Caco-2 (cell line): ENCODE data around the gene EIF4G2. TPM values are rescaled to one million over a fixed set of nuclear protein-coding genes. Genes with fewer than 3 reads are reported as not detected.

ENCODE experiments used
- Bru-seq: library from RNA; stranded (reverse); fragments of 400-500 nt; gene quantifications from one replicate; lab custom pipeline; 2021; lab: Mats Ljungman, UMichigan
- BruChase-seq, 2 experiments: library from RNA; stranded (reverse); fragments of 400-500 nt; gene quantifications; one replicate each; lab custom pipeline; 2021; lab: Mats Ljungman, UMichigan
- BruUV-seq: library from RNA; stranded (reverse); fragments of 400-500 nt; replicated peaks from 2 replicates; lab custom pipeline; 2021; lab: Mats Ljungman, UMichigan
- CTCF ChIA-PET: fragments of 300-600 bp; sonication (Branson Sonifier 250); formaldehyde crosslinking; loops from one replicate; lab custom pipeline; 2022; ENCODE audit warnings: antibody characterized with exemption; lab: Charles Lee
- POLR2A ChIA-PET: fragments of 300-600 bp; sonication (Branson Sonifier 250); formaldehyde crosslinking; loops from one replicate; lab custom pipeline; 2022; ENCODE audit warnings: antibody characterized with exemption; lab: Charles Lee
- DNase-seq, 2 experiments: peaks; one replicate each; pipeline versions ENCODE4 v3.0.0 to v3.0.0-alpha.2; 2020 to 2022
- H3K27me3 ChIP-seq: replicated peaks from 2 replicates; pipeline ENCODE4 v1.6.0; 2011; ENCODE audit warnings: low read length; ENCODE audit not compliant: control insufficient read depth, insufficient read depth
- H3K36me3 ChIP-seq: 2 replicates; pipeline ENCODE4 v1.5.1; 2011; ENCODE audit warnings: low read length; ENCODE audit not compliant: control insufficient read depth, insufficient read depth
- H3K4me1 ChIP-seq: fragments of 250-450 bp; sonication (Bioruptor Pico); 2 replicates; pipeline ENCODE4 v1.5.1; 2020; ENCODE audit warnings: mild to moderate bottlenecking
- H3K4me3 ChIP-seq: 2 replicates; pipeline ENCODE4 v1.5.1; 2011; ENCODE audit warnings: low read depth, mild to moderate bottlenecking, control low read depth, low read length
- H3K9me3 ChIP-seq: fragments of 250-450 bp; sonication (Bioruptor Pico); 2 replicates; pipeline ENCODE4 v1.5.1; 2020; ENCODE audit warnings: mild to moderate bottlenecking, moderate library complexity
- H3K27ac Mint-ChIP-seq: one replicate; pipeline ENCODE4 v1.8.0; 2022; ENCODE audit warnings: mixed read lengths; ENCODE audit not compliant: unreplicated experiment
- H3K27me3 Mint-ChIP-seq: one replicate; pipeline ENCODE4 v1.8.0; 2022; ENCODE audit warnings: mixed read lengths; ENCODE audit not compliant: insufficient read depth, unreplicated experiment
- H3K36me3 Mint-ChIP-seq: one replicate; pipeline ENCODE4 v1.8.0; 2022; ENCODE audit warnings: mild to moderate bottlenecking, mixed read lengths; ENCODE audit not compliant: insufficient read depth, unreplicated experiment
- H3K4me1 Mint-ChIP-seq: one replicate; pipeline ENCODE4 v1.8.0; 2022; ENCODE audit warnings: low read depth, mixed read lengths; ENCODE audit not compliant: unreplicated experiment
- H3K4me3 Mint-ChIP-seq: one replicate; pipeline ENCODE4 v1.8.0; 2022; ENCODE audit warnings: mild to moderate bottlenecking, moderate library complexity, mixed read lengths; ENCODE audit not compliant: unreplicated experiment
- H3K9me3 Mint-ChIP-seq: one replicate; pipeline ENCODE4 v1.8.0; 2022; ENCODE audit warnings: mixed read lengths; ENCODE audit not compliant: unreplicated experiment
- CTCF ChIP-seq, 2 experiments: fragments of 200-600 bp in 1 of 2; IDR thresholded peaks; 1 replicate in 1 of 2; 2 replicates in 1 of 2; pipeline versions ENCODE4 v1.5.1 to v1.8.0; 2011 to 2022; ENCODE audit warnings: antibody characterized with exemption in 1 of 2, control low read depth in 1 of 2, inconsistent platforms in 1 of 2, low read depth in 1 of 2, low read length in 1 of 2, mild to moderate bottlenecking in 1 of 2, moderate library complexity in 1 of 2; ENCODE audit not compliant: insufficient read depth in 1 of 2, severe bottlenecking in 1 of 2, unreplicated experiment in 1 of 2
- intact Hi-C: fragments of 100-400 bp; cut with micrococcal nuclease; formaldehyde crosslinking; loops from one replicate; pipeline ENCODE4 v1.10.0; 2022; ENCODE audit not compliant: unreplicated experiment
- long read RNA-seq: library from polyadenylated mRNA; stranded (forward); transcript quantifications from one replicate; pipeline ENCODE4 v2.0.0, GENCODE V29; 2022
- total RNA-seq: library from RNA; stranded (reverse); gene quantifications from 2 replicates; pipeline ENCODE4 v1.2.3, GENCODE V29; 2022

EIF4G2 gene
- 1,233 and 1,287 TPM in 2 replicates for total RNA-seq
- Bru-seq, nascent RNA = percentile 100 among the genes with signal in this experiment
- BruChase-seq, experiment 1, labeled RNA remaining after a 2-hour chase = percentile 100 among the genes with signal in this experiment
- percentile 100 among the genes with signal in this experiment for BruChase-seq, experiment 2, labeled RNA remaining after a 6-hour chase
- long read RNA-seq, transcript EIF4G2-202 (21 exons, 3,346 nt) = minor isoform, 365 of 3,457 reads
- long read RNA-seq, transcript EIF4G2-205 (21 exons, 3,654 nt) = minor isoform, 7 of 3,457 reads
- long read RNA-seq, transcript EIF4G2-201 (22 exons, 3,978 nt) = major isoform, 2,658 of 3,457 reads
- long read RNA-seq, partial matches to known transcripts = 152 of 3,457 reads
- long read RNA-seq, other reads (novel, unspliced or antisense) = 272 of 3,457 reads

GRCh38 chr11:10808553-10809372 lies at the start of gene EIF4G2:
TSS of gene EIF4G2 (minus strand) at chr11:10808926.
- Histone ChIP-seq H3K4me1 (peaks cover 11% of the 10 kb centered on the region), H3K4me3 (peak within 1 kb of the TSS; percentile 92), H3K27me3 (no peaks in the 10 kb centered on the region), H3K36me3 (peaks cover 6% of the 10 kb centered on the region), H3K9me3 (no peaks in the 10 kb centered on the region)
- intact Hi-C loops = loop anchor here (1.0 to 5.0 kb wide), 5 partner anchors 35 to 122 kb away; partner anchors contain the start of genes CTR9 and ZBED5
- peak within 1 kb of the TSS; percentile 98 for H3K4me3 Mint-ChIP-seq
- peak within 1 kb of the TSS; percentile 97 for H3K27ac Mint-ChIP-seq
- BruUV-seq = no TSS peak
- H3K4me1 Mint-ChIP-seq = peaks cover 11% of the 10 kb centered on the region
- H3K9me3 Mint-ChIP-seq = no peaks in the 10 kb centered on the region
- CTCF ChIA-PET = interaction anchor here (0.6 to 3.6 kb wide), 15 partner anchors 16 to 125 kb away, joined by 3 to 28 read pairs (median 7); partner anchors contain the start of gene ZBED5
- H3K27me3 Mint-ChIP-seq = no peaks in the 10 kb centered on the region
- peaks cover 59% of the 10 kb centered on the region for H3K36me3 Mint-ChIP-seq
- TF ChIP-seq CTCF (IDR thresholded peaks at IDR 0.05; ENCODE audit: insufficient read depth in 1 of 2, low read depth in 1 of 2, low read length in 1 of 2, severe bottlenecking in 1 of 2, unreplicated experiment in 1 of 2) = no peak
- DNase-seq = peak; percentile 98 to 99
- POLR2A ChIA-PET = interaction anchor here (0.6 to 3.5 kb wide), 44 partner anchors 10 to 1201 kb away, joined by 3 to 174 read pairs (median 7); partner anchors contain the start of genes ADM, AMPD3, CTR9 and RNF141

GRCh38 chr11:10857709-10858438 lies 49.1 kb upstream of the EIF4G2 start, which contains the start of gene ZBED5:
TSS of gene ZBED5 (minus strand) at chr11:10858053. CDS start at chr11:10854945, 3,108 bp downstream.
- ChIA-PET CTCF (interaction anchor here (0.7 to 3.1 kb wide), 10 partner anchors 20 to 170 kb away, joined by 3 to 25 read pairs (median 4); partner anchors contain the start of gene EIF4G2), POLR2A (interaction anchor here (0.5 to 3.3 kb wide), 17 partner anchors 9 to 985 kb away, joined by 3 to 174 read pairs (median 4); partner anchors contain the start of genes ADM, CTR9 and EIF4G2)
- Mint-ChIP-seq H3K9me3 (no peaks in the 10 kb centered on the region), H3K4me1 (peaks cover 13% of the 10 kb centered on the region), H3K36me3 (peaks cover 41% of the 10 kb centered on the region), H3K4me3 (peak within 1 kb of the TSS; percentile 97), H3K27me3 (no peaks in the 10 kb centered on the region), H3K27ac (peak within 1 kb of the TSS; percentile 96)
- no peaks in the 10 kb centered on the region for H3K27me3 ChIP-seq
- intact Hi-C loops = loop anchor here (1.0 kb wide), 4 partner anchors 15 to 73 kb away; no protein-coding TSS in a partner anchor
- peak; percentile 96 to 97 for DNase-seq
- peaks cover 7% of the 10 kb centered on the region; the same call in 1 of the 2 replicates for H3K4me1 ChIP-seq
- TF ChIP-seq CTCF (IDR thresholded peaks at IDR 0.05; ENCODE audit: insufficient read depth in 1 of 2, low read depth in 1 of 2, low read length in 1 of 2, severe bottlenecking in 1 of 2, unreplicated experiment in 1 of 2) = peak; percentile 23 to 29
- 0 out of 2 replicates have a peak, but pooled peaks cover 2% of the 10 kb centered on the region for H3K36me3 ChIP-seq
- no TSS peak for BruUV-seq
- peak within 1 kb of the TSS; percentile 90 for H3K4me3 ChIP-seq
- no peaks in the 10 kb centered on the region for H3K9me3 ChIP-seq
